Immature natural killer cell (primary cell): ENCODE results near the gene OR2B6. TPM values are rescaled to one million over a fixed set of nuclear protein-coding genes. Genes with fewer than 3 reads are reported as not detected.

Experiments
- DNase-seq, 3 donors: peaks; one replicate each; pipeline ENCODE4 v3.0.0; 2022; ENCODE audit warnings: mixed read lengths in 1 of 3
- H3K27ac Mint-ChIP-seq, 6 donors: one replicate each; pipeline ENCODE4 v1.8.0; 2020; ENCODE audit warnings: mixed read lengths in 6 of 6, mild to moderate bottlenecking in 5 of 6, inconsistent platforms in 4 of 6, moderate library complexity in 3 of 6
- H3K27me3 Mint-ChIP-seq, 3 donors: one replicate each; pipeline ENCODE4 v1.8.0; 2020 to 2021; ENCODE audit warnings: low read depth in 3 of 3, mild to moderate bottlenecking in 3 of 3, mixed read lengths in 3 of 3, moderate library complexity in 3 of 3, inconsistent platforms in 1 of 3
- H3K36me3 Mint-ChIP-seq, 3 donors: one replicate each; pipeline ENCODE4 v1.8.0; 2020; ENCODE audit warnings: mixed read lengths in 3 of 3, inconsistent platforms in 2 of 3, mild to moderate bottlenecking in 2 of 3
- H3K4me1 Mint-ChIP-seq, 2 donors: one replicate each; pipeline ENCODE4 v1.8.0; 2020; ENCODE audit warnings: inconsistent platforms in 2 of 2, mild to moderate bottlenecking in 2 of 2, mixed read lengths in 2 of 2, moderate library complexity in 1 of 2
- H3K4me3 Mint-ChIP-seq, 5 donors: one replicate each; pipeline ENCODE4 v1.8.0; 2020; ENCODE audit warnings: mild to moderate bottlenecking in 5 of 5, mixed read lengths in 5 of 5, inconsistent platforms in 3 of 5, moderate library complexity in 3 of 5
- H3K9me3 Mint-ChIP-seq, 6 donors: one replicate each; pipeline ENCODE4 v1.8.0; 2020; ENCODE audit warnings: mild to moderate bottlenecking in 6 of 6, mixed read lengths in 6 of 6, inconsistent platforms in 4 of 6, moderate library complexity in 3 of 6
- polyA plus RNA-seq, 3 donors: library from polyadenylated mRNA; unstranded; fragments of 300-500 nt; fragmentation: Illumina TruSeq; gene quantifications; one replicate each; pipeline ENCODE4 v1.2.3, GENCODE V29; 2021

The OR2B6 gene
- polyA plus RNA-seq, 3 donors from 2014 or later: not detected

DNA sequence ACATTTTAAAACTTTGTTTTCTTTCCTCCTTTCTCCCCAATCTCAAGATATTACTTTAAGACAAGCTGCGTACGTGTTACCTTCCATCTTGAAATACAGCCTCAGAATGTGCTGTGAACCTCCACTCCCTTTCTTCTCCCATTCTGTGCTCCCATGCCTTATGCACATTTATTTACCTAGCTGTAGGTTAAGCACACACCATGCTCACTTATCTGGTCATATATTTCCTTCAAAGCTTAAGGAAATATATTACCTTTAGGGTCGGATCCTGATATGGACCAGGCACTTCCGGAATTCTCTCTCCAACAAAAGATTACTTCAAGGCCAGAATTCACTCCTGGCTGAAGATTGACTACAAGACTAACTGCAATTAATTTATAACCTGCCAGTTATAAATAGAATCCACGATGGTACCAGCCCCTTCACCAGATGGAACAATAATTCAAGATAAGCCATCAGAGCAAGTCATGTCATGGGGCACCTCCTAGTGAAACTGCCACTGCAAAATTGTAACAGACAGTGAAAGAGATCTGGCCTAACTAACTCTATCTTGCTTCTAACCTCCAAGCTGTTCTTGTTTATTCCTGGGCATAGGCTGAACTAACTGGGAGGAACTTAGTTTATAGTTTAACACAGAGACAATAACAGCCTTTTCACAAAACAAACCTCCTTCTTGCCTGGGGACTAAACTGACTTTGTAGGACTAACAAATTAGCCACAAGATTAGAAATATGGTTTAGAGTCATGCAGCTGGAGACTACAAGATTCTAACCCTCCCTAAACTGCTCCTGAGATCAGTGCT is 47.5 kb downstream of the OR2B6 start:
- no peak overlapping the region for H3K27ac Mint-ChIP-seq
- no peaks in the 10 kb centered on the region for H3K9me3 Mint-ChIP-seq
- no peak overlapping the region for H3K4me3 Mint-ChIP-seq
- H3K27me3 Mint-ChIP-seq: peaks cover 5 to 9% (median 7%) of the 10 kb centered on the region in 3 donors
- no peak for DNase-seq
- H3K4me1 Mint-ChIP-seq: no peaks in the 10 kb centered on the region
- no peaks in the 10 kb centered on the region for H3K36me3 Mint-ChIP-seq

DNA sequence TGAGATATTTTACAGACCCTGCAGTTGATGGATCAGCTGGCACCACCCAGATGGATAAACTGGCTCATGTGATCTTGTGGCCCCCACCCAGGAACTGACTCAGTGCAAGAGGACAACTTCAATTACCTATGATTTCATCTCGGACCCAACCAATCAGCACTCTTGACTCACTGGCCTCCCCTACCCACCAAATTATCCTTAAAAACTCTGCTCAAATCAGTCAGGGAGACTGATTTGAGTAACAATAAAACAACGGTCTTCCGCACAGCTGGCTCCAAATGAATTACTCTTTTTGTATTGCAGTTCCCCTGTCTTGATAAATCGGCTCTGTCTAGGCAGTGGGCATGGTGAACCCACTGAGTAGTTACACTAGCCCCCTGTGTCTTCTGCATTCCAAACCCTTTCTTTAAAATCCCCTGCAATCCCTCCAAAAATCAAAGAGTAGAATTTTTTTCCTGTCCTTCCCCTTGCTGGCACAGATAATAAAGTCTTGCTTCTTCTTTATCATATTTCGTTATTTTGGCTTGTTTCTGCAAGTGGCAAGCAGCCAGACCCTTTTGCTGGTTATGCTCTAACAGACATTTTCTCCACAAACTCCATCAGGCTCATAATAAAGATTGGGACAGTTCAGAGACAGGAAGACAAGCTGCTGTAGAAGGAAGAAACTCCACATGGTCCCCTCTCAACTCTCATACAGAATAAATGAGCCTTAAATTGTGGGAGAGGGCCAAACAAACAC is 48.3 kb downstream of the OR2B6 start:
- Mint-ChIP-seq H3K4me3 (no peak overlapping the region), H3K36me3 (no peaks in the 10 kb centered on the region), H3K27me3 (peaks cover 5 to 11% (median 7%) of the 10 kb centered on the region in 3 donors), H3K4me1 (no peaks in the 10 kb centered on the region), H3K9me3 (no peaks in the 10 kb centered on the region), H3K27ac (no peak overlapping the region)
- DNase-seq: no peak

DNA sequence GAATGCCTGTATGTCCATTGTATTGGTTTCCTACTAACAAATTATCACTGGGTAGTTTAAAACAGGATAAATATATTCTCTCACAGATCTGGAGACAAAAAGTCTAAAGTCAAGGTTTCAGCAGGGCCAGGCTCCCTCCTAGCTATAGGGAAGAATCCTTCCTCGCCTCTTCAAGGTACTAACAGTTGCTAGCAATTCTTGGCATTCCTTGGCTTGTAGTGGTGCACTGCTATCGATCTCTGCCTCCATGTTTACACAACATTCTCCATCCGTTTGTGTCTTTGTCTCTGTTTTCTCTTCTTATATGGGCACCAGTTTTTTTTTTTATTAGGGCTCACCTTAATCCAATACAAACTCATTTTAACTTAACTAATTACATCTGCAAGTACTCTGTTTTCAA is 48.9 kb downstream of the OR2B6 start:
- no peak for DNase-seq
- no peak overlapping the region for H3K27ac Mint-ChIP-seq
- H3K27me3 Mint-ChIP-seq: peaks cover 4 to 12% (median 7%) of the 10 kb centered on the region in 3 donors
- no peaks in the 10 kb centered on the region for H3K4me1 Mint-ChIP-seq
- no peaks in the 10 kb centered on the region for H3K36me3 Mint-ChIP-seq
- H3K9me3 Mint-ChIP-seq: no peaks in the 10 kb centered on the region
- no peak overlapping the region for H3K4me3 Mint-ChIP-seq

Other genes starting within 250 kb of the OR2B6 start
- gene OR2B2, start 44.8 kb upstream of the OR2B6 start, polyA plus RNA-seq: not detected
- under 1 TPM in 2 of 3 donors, not detected in 1; 0.35 to 0.39 TPM for gene ZNF165, start 123.3 kb downstream of the OR2B6 start, polyA plus RNA-seq
- gene ZSCAN16, start 167.4 kb downstream of the OR2B6 start, polyA plus RNA-seq: 10 to 100 TPM in 1 of 3 donors, 1 to 10 TPM in 2; 5.8 to 15.6 (median 9.3) TPM
- 1 to 10 TPM in 1 of 3 donors, under 1 TPM in 2; 0.22 to 1.8 (median 0.44) TPM for gene ZKSCAN8, start 184.6 kb downstream of the OR2B6 start, polyA plus RNA-seq